Glomerular visceral epithelial cell (primary cell): ENCODE data around the gene NANOS3.

Source experiments
- DNase-seq: peaks from one replicate; pipeline ENCODE4 v3.0.0-alpha.2; 2016; ENCODE audit errors: extremely low spot score

NANOS3 gene

GRCh38 chr19:13864667-13865570 is 12.0 kb upstream of the NANOS3 start:
- no peak for DNase-seq

- DNase-seq = no peak
Observed at GRCh38 chr19:13865571-13866462, 11.1 kb upstream of the NANOS3 start.

- DNase-seq = no peak
Observed at GRCh38 chr19:13866463-13867046, 10.4 kb upstream of the NANOS3 start.

GRCh38 chr19:13868663-13869062 is 8.3 kb upstream of the NANOS3 start:
- DNase-seq = no peak

GRCh38 chr19:13869281-13869680 is 7.7 kb upstream of the NANOS3 start:
- no peak for DNase-seq

- no peak for DNase-seq
Observed at GRCh38 chr19:13870873-13871272, 6.1 kb upstream of the NANOS3 start.

GRCh38 chr19:13872339-13872694 is 4.6 kb upstream of the NANOS3 start:
- no peak for DNase-seq

- no peak for DNase-seq
Observed at GRCh38 chr19:13872695-13873389, 4.1 kb upstream of the NANOS3 start.

- DNase-seq = no peak
Observed at GRCh38 chr19:13873834-13874515, 3.0 kb upstream of the NANOS3 start.

GRCh38 chr19:13875824-13876223 is 1.1 kb upstream of the NANOS3 start:
- no peak for DNase-seq

- DNase-seq = no peak
Observed at GRCh38 chr19:13877303-13877702, 369 bp downstream of the NANOS3 start.

- peak; percentile 98 for DNase-seq
Observed at GRCh38 chr19:13880059-13881043, 3.4 kb downstream of the NANOS3 start.

- DNase-seq = peak; percentile 29
Observed at GRCh38 chr19:13881251-13881691, 4.3 kb downstream of the NANOS3 start.

- DNase-seq = no peak
Observed at GRCh38 chr19:13881692-13882418, 4.9 kb downstream of the NANOS3 start.

- no peak for DNase-seq
Observed at GRCh38 chr19:13882419-13882795, 5.5 kb downstream of the NANOS3 start.

GRCh38 chr19:13882836-13883235 is 5.9 kb downstream of the NANOS3 start:
- no peak for DNase-seq

GRCh38 chr19:13883516-13884064 is 6.7 kb downstream of the NANOS3 start:
- no peak for DNase-seq

GRCh38 chr19:13884726-13885591 is 8.0 kb downstream of the NANOS3 start:
- DNase-seq = no peak
